Panc1 (cell line): ENCODE results near the gene HSD17B2.

Experiments used
- POLR2AphosphoS5 ChIP-seq: IDR thresholded peaks from 2 replicates; pipeline ENCODE4 v1.6.1; 2012; ENCODE audit warnings: mild to moderate bottlenecking, low read depth, low read length, moderate library complexity
- TF ChIP-seq, protein P1 (sequence below): fragments of 450-650 bp; IDR thresholded peaks from 2 replicates; pipeline ENCODE4 v1.5.1; 2017; ENCODE audit warnings: mild to moderate bottlenecking
- TF ChIP-seq, protein P2 (sequence below), 2 experiments: IDR thresholded peaks; 2 replicates each; pipeline ENCODE4 v1.6.1; 2011 to 2012; ENCODE audit warnings: low read depth in 2 of 2, control low read depth in 1 of 2, low read length in 1 of 2, mild to moderate bottlenecking in 1 of 2, moderate library complexity in 1 of 2; ENCODE audit not compliant: insufficient read depth in 1 of 2

DNA sequence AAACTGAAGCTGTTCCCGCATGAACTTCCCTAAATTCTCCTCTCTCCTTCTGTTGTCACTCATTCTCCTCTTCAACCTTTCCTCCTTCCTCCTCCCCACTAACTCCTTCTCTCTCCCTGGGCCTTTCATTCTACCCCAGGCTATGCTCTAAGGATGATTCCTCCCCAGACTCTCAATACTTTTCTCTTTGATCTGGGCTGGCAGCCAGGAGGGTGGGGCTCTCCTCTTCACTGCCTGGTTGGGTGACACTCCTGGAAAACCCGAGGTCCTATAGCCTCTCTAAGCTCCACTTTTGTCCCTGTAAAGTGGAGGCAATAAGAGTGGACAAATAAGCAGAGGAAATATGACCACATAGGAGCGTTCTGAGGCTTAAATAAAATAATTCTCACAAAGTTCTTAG is 46.2 kb downstream of the HSD17B2 start:
- TF ChIP-seq, protein P1, sequence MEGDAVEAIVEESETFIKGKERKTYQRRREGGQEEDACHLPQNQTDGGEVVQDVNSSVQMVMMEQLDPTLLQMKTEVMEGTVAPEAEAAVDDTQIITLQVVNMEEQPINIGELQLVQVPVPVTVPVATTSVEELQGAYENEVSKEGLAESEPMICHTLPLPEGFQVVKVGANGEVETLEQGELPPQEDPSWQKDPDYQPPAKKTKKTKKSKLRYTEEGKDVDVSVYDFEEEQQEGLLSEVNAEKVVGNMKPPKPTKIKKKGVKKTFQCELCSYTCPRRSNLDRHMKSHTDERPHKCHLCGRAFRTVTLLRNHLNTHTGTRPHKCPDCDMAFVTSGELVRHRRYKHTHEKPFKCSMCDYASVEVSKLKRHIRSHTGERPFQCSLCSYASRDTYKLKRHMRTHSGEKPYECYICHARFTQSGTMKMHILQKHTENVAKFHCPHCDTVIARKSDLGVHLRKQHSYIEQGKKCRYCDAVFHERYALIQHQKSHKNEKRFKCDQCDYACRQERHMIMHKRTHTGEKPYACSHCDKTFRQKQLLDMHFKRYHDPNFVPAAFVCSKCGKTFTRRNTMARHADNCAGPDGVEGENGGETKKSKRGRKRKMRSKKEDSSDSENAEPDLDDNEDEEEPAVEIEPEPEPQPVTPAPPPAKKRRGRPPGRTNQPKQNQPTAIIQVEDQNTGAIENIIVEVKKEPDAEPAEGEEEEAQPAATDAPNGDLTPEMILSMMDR = no peak
- TF ChIP-seq, protein P2, sequence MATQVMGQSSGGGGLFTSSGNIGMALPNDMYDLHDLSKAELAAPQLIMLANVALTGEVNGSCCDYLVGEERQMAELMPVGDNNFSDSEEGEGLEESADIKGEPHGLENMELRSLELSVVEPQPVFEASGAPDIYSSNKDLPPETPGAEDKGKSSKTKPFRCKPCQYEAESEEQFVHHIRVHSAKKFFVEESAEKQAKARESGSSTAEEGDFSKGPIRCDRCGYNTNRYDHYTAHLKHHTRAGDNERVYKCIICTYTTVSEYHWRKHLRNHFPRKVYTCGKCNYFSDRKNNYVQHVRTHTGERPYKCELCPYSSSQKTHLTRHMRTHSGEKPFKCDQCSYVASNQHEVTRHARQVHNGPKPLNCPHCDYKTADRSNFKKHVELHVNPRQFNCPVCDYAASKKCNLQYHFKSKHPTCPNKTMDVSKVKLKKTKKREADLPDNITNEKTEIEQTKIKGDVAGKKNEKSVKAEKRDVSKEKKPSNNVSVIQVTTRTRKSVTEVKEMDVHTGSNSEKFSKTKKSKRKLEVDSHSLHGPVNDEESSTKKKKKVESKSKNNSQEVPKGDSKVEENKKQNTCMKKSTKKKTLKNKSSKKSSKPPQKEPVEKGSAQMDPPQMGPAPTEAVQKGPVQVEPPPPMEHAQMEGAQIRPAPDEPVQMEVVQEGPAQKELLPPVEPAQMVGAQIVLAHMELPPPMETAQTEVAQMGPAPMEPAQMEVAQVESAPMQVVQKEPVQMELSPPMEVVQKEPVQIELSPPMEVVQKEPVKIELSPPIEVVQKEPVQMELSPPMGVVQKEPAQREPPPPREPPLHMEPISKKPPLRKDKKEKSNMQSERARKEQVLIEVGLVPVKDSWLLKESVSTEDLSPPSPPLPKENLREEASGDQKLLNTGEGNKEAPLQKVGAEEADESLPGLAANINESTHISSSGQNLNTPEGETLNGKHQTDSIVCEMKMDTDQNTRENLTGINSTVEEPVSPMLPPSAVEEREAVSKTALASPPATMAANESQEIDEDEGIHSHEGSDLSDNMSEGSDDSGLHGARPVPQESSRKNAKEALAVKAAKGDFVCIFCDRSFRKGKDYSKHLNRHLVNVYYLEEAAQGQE (IDR thresholded peaks at IDR 0.05; ENCODE audit: insufficient read depth in 1 of 2, low read depth in 2 of 2, low read length in 1 of 2) = no peak
- no peak for TF ChIP-seq POLR2AphosphoS5
